Hepatocyte (in vitro differentiated cells): ENCODE measurements around the gene DIPK1B.

ENCODE experiments used
- CTCF ChIP-seq: fragments of 200-600 bp; sonication (generic); IDR thresholded peaks from 2 replicates; pipeline ENCODE4 v1.5.1; 2016; ENCODE audit warnings: antibody characterized with exemption, mild to moderate bottlenecking; ENCODE audit not compliant: poor library complexity
- EZH2 ChIP-seq: fragments of 200-600 bp; sonication (generic); IDR thresholded peaks from 2 replicates; pipeline ENCODE4 v1.6.1; 2016; ENCODE audit warnings: antibody characterized with exemption, mild to moderate bottlenecking, borderline replicate concordance

GRCh38 chr9:136754059-136754572 lies 41.7 kb downstream of the DIPK1B start:
- TF ChIP-seq EZH2, result no peak
- no peak for TF ChIP-seq CTCF
